GM18907 (cell line): ENCODE results near the gene KLHL11.

ENCODE experiments used
- ATAC-seq: cut with Tn5 transposase; IDR thresholded peaks from one replicate; pipeline ENCODE4 v1.9.1; 2021; ENCODE audit warnings: mild to moderate bottlenecking, moderate library complexity; ENCODE audit not compliant: unreplicated experiment

The KLHL11 gene

DNA sequence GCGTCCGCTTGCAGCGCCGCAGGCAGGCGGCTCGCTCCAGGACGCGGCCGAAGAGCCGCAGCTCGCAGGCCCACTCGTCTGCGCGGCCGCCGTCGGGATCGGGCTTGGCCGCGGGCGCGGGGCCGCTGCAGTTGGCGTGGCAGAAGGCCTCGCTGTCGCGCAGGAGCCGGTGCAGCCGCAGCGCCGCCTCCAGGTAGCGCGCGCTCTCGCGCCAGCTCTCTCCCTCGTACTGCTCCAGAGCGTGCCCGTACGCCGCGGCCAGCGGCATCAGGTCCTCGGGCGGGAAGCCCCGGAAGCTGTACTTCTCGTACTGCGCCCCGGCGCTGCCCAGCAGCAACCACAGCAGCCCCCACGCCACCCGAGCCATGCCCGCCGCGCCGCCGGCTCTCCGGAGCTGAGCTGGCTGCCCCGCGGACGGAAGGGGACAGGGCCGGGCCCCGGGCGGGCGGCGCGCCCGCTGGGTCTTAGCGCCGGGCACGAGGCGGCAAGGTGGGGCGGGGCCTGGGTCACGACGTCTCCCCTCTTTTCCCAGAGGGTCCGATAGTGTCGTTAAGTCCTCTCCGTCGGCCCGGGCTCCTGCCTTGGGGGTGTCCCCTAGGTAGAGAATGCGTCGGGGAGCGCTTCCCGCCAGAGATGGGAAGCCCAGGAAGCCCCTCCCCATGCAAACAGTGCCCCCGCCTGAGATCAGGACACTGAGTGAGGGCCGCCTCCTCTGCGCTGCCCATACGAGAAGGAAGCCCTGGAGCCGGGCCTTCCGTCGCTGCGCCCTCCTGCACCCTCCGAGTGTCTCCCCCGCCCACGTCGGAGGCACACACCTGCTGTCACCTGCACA, 53.5 kb downstream of the KLHL11 start, which contains the start of gene P3H4:
Gene P3H4 (minus strand): TSS at position 401 of the 832 bp plus-strand sequence. CDS start 34 bp downstream, at position 367.
- peak; percentile 71 for ATAC-seq

DNA sequence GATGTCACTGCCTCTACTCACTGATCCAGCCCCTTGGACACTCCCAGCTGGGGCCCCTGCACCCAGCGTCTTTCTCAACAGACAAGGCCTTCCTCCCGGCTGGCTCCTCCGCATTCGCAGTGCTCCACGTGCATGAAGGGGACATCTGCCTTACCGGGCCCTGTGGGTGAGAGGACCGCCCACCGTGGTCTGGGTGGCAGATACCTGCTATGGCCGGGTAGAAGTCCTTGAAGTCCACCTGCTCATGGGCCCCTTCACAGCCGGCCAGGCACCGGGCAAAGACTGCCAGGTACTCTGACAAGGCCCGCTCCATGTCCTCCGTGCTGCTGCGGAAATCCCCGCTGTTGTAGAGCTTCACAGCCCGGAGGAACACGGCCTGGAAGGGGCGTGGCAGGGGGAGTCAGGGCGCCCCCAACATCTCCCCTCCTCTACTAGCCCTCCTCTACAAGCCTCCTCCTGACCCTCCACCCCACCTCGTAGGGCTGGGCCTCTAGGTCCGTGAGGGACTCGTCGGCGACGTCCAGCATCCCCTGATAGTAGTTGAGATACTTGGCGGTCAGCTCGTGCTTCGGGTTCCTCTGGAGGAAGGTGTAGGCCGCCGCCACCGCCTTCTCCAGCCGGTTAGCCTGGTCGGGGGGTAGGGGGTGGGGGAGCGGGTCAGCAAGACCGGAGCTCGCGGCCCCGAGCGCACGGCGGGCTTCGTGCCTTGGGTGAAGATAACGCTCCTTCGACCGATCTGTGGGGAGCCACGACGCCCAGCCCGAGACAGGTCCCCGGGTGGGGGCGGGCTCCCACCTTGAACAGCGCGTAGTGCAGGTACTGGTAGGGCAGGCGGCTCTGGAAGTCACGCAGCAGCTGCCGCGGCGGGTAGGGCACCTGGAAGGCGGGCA, 54.3 kb downstream of the KLHL11 start:
- ATAC-seq: no peak

DNA sequence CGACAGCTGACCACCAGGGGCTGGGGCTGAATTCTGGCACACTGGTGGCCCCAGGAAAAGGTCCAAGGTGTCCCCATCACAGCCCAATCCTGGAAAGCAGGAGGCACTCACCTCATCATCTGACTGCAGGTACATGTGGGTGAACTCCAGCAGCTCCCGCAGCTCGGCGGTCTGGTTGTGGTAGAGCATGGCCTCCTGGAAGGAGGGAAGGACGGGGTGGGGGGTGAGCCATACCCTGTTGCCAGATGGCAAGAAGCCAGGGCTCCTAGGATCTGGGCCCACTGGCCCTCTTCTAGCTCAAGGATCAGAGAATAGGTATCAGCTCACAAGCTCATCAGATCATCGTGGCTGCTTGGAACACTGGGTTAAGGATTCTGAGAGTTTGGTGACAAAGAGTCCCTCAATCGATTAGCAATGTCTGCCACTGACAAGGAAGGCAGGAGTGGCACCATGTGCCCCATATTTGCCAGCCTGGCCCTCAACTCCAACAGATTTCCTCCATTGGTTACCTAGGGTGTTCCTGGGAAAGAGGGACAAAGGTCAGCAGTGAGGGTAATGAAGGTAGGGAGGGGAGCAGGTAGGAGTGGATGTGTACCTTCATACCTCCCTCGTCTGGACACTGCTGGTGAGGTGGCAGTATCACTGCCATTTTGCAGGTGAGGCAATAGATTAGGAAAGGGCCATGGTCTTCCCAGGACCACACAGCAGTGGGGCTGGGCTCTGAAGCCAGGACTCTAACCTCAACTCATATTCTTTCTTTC, 58.4 kb downstream of the KLHL11 start:
- ATAC-seq: no peak
